Tibial nerve (tissue), 4 donors: ENCODE measurements around the gene RCOR2.

Source experiments
- EP300 ChIP-seq, 2 donors: sonication (generic); formaldehyde crosslinking; IDR thresholded peaks; one replicate each; pipeline ENCODE4 v1.6.1; 2017; ENCODE audit warnings: antibody characterized with exemption in 2 of 2, mild to moderate bottlenecking in 1 of 2
- POLR2A ChIP-seq, 2 donors: fragments of 450-650 bp; IDR thresholded peaks; one replicate each; pipeline ENCODE4 v1.6.1; 2017; ENCODE audit warnings: antibody characterized with exemption in 2 of 2, mild to moderate bottlenecking in 2 of 2, moderate library complexity in 2 of 2
- TF ChIP-seq, protein P1 (sequence below), 5 experiments: fragments of 200-600 bp in 3 of 5; fragments of 450-650 bp in 2 of 5; sonication (generic) in 3 of 5; IDR thresholded peaks; one replicate each; pipeline ENCODE4 v1.5.1; 2016 to 2019; ENCODE audit warnings: antibody characterized with exemption in 5 of 5, mild to moderate bottlenecking in 3 of 5, moderate library complexity in 2 of 5

DNA sequence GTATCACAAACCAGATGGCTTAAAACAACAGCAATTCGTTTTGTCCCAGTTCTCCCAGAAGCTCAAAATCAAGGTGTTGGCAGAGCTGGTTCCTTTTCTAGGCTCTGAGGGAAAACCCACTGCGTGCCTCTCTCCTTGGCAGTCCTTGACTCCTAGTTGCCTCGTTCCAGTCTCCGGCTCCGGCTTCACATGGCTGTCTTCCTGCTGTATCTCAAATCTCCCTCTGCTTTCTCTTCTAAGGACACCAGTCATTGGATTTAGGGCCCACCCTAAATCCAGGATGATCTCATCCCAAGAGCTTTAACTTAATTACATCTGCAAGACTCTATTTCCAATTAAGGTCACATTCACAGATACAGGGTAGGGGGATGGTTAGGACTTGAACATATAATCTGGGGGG lies 12.7 kb upstream of the RCOR2 start:
- TF ChIP-seq, protein P1, sequence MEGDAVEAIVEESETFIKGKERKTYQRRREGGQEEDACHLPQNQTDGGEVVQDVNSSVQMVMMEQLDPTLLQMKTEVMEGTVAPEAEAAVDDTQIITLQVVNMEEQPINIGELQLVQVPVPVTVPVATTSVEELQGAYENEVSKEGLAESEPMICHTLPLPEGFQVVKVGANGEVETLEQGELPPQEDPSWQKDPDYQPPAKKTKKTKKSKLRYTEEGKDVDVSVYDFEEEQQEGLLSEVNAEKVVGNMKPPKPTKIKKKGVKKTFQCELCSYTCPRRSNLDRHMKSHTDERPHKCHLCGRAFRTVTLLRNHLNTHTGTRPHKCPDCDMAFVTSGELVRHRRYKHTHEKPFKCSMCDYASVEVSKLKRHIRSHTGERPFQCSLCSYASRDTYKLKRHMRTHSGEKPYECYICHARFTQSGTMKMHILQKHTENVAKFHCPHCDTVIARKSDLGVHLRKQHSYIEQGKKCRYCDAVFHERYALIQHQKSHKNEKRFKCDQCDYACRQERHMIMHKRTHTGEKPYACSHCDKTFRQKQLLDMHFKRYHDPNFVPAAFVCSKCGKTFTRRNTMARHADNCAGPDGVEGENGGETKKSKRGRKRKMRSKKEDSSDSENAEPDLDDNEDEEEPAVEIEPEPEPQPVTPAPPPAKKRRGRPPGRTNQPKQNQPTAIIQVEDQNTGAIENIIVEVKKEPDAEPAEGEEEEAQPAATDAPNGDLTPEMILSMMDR (IDR thresholded peaks at IDR 0.05), result no peak
- TF ChIP-seq POLR2A (IDR thresholded peaks at IDR 0.05) (no peak), EP300 (IDR thresholded peaks at IDR 0.05) (no peak)
